Stimulated activated CD4-positive, alpha-beta T cell treated with anti-CD3 and anti-CD28 coated beads, Interleukin-2, amount 100 ng/mL, for 48 hours (primary cell): ENCODE results near the gene PLXNA4.

Experiments used
- DNase-seq, 2 donors: peaks; one replicate each; pipeline ENCODE4 v3.0.0-alpha.2; 2020

Gene PLXNA4

DNA sequence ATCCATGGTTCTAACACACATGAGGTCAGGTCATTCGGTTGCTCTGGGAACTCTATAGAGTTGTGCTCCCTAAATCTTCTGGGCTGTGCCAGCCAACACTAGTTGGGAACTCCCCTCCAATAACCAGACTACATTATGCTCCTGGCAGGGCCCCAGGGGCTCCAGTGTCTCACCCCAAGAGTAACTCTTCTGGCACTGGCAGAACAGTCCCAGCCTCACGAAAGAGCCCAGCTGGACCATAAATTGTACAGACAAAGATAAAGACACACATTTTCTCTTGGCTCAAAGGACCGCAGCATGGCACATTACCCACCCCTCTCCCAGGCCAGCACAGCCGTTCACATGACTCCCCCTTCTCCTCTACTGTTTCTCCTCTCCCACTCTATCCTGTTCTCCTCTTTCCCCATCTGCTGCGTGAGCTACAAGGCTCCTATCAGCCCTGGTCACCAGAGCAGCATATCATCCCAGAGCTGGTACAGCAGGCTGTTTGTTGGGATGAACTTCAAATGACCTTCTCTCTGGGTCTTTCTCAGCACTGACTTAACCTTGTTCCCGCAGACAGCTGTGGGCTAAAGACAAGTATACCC, 230.6 kb downstream of the PLXNA4 start:
- DNase-seq: no peak

DNA sequence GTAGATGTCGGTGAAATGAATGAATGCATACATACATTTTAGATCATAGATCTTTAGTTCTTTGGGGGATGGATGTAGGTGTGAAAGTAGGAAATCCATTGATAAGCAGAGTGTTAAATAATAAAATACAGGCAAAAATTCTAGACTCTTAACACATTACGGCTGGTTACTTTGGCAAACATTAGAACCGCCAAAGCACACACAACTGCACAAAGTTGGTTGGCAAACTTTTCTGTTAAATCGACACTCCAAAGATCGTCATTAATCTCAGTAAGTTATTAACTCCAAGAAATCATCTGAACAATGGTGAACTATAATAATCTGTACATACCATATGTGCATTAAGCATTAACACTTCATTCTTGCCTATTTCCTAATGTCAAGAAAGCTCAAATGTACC, 231.2 kb downstream of the PLXNA4 start:
- no peak for DNase-seq

DNA sequence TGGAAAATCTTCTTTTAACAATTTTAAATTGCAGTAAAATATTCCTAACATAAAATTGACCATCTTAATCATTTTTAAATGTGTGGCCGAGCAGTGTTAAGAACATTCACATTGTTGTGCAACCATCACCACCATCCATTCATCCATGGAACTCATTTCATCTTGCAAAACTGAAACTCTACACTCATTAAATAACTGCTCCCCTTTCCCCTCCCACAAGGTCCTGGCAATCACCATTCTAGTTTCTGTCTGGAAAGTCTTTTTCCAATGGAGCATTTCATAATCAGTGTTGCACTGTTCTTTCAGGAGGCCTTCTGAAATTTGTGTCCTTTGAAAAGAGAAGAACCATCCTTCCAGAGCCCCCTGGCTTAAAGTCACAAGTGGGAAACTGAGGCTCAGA, 233.1 kb downstream of the PLXNA4 start:
- no peak for DNase-seq

GRCh38 chr7:132337450-132338080, 238.7 kb downstream of the PLXNA4 start:
- no peak for DNase-seq

DNA sequence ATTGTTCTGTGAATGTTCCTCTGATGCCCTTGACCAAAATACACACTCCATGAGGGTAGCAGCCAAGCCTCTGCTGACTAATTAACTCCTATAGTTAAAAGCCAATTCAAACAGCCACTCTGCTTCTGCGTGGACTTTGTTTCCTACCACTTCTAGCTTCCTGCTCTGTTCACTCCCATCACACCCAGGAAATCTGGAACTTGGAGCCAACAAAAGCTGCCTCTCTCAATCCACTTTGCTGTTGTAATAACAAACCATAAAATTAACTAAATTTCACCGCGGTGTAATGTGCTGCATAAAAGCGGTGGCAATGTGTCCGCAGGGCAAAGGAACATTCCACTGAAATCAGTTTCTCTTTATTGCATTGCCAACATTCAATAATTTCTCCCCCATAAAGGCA, 239.5 kb downstream of the PLXNA4 start:
- DNase-seq: no peak

DNA sequence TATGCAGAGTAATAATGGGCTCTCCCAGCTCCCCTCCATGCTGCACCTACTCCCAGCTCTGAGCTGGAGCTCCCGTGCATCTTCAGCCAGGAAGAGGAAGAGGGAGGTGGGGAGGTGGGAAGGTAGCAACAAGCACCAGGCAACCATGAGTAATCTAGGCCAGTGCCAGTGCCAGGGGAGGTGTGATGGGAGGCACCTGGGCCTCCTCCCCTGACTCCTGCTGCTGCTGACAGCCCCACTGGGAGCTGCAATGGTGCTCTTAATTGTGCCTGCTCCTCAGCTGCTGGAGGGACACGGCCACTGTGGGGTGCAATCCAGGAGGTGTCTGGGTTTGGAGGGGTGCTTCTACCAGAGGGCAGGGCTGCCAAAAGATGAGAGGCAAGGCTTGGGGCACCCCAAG, 243.0 kb downstream of the PLXNA4 start:
- no peak for DNase-seq

DNA sequence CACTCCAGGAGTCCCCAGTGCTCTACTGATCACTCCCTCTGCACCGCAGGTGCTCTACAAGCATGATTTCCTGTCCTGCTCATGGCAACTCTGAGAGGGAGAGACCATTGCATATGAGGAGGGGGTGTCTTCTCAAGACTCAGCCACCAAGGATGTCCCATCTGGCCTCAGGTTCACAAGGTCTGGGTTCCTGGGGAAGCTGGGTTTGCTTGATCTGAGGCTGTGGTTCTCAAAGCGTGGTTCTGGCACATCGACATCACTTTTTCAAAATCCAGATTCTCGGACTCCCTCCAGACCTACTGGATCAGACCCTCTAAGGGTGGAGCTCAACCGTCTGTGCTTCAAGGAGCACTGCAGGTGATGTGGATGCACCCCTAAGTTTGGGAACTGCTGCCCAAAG, 247.5 kb downstream of the PLXNA4 start:
- no peak for DNase-seq

GRCh38 chr7:132328047-132328620, 248.1 kb downstream of the PLXNA4 start:
- DNase-seq: no peak

- no peak for DNase-seq
Measured at GRCh38 chr7:132326878-132327589, 249.2 kb downstream of the PLXNA4 start.

DNA sequence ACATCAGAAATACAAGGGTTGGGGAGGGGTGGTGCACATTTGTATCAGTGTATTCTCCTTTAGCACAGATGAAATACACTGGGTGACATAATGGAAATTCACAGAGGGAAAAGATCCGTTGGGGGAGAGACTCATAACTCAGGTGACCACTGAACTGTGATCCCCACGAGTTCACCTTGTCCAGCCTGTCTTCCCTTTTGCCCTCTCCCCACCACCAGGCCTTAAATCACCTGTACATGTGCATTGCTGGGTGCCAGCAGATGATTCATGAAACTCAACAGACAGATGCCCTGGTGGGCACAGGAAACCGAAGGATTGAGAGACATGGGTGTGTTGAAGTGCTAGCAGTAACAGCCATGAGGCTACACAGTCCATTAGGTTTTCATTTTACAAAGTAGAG, 253.3 kb downstream of the PLXNA4 start:
- no peak for DNase-seq

DNA sequence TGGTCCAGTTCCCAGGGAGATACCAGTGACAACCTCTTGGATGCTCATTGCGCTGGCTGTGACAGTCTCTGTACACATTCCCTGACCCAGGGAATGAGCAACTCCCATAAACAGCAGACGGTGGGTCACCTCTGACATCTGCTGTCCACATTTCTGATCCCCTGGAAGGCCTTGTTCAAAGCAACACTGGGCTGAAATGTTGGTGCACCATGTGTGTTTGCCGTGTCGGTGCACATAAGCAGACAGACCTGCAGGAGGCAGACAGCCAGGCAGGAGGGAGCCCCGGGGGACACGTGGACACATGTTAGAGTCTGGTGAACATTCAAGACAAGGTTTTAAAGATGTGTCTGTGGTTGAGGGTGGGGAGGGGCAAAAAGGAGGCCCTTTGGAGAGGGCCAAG, 254.9 kb downstream of the PLXNA4 start:
- no peak for DNase-seq

- DNase-seq: no peak
Measured at GRCh38 chr7:132319481-132319880, 256.8 kb downstream of the PLXNA4 start.

GRCh38 chr7:132318352-132319318, 257.6 kb downstream of the PLXNA4 start:
- peak; percentile 72 to 78 for DNase-seq

GRCh38 chr7:132317701-132318351, 258.4 kb downstream of the PLXNA4 start:
- no peak for DNase-seq

GRCh38 chr7:132312531-132313055, 263.7 kb downstream of the PLXNA4 start:
- DNase-seq: no peak

DNA sequence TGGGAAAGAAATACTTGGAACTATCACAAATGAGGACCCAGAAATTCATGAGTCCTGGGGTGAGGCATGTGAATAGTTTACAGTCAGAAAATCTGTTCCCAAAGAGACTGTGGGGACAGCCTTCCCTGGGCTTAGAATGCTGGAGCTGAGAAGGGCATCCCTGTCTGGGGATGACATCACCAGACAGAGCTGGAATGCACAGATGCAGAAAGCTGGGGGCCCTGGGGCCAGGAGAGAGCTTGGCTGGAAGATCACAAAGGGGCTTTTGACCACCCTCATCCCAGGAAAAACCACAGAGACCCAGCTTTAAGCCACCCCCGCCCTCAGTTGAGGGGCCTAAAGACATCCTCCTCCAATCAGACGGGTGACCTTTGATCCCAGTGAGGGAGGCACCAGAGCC, 264.5 kb downstream of the PLXNA4 start:
- no peak for DNase-seq

DNA sequence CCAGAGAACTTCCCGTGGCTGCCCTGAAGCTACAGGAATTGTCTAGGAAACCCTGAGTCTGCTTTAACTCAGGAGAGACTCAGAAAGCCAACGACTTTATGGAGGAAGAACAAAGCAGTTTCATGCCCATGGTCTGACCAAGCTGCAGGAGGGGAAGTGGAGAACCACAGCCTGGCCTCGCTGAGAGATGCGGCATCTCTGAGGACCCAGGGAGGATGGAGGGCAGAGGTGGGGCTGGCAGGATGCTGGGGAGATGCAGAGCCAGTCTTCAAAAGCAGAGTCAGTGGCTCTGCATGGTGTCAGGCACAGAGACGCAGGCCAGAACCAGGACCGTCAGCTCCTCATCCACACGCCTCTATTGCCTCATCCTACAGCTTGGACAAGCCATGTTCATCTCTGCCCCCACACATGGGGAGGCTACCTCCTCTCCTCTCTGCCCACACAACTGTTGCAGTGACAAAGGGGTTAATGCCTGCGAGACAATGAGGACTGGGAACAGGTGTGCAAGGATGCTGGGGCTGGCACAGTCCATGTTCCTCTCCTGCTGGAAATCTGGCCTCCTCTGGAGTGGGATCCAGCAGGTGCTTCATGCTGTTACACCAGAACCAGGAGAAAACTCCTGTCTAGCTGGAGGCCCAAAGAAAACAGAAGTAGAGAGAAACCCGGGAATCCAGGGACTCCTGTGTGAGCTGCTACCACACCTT, 267.0 kb downstream of the PLXNA4 start:
- no peak for DNase-seq

- no peak for DNase-seq
Measured at GRCh38 chr7:132307465-132307864, 268.8 kb downstream of the PLXNA4 start.

DNA sequence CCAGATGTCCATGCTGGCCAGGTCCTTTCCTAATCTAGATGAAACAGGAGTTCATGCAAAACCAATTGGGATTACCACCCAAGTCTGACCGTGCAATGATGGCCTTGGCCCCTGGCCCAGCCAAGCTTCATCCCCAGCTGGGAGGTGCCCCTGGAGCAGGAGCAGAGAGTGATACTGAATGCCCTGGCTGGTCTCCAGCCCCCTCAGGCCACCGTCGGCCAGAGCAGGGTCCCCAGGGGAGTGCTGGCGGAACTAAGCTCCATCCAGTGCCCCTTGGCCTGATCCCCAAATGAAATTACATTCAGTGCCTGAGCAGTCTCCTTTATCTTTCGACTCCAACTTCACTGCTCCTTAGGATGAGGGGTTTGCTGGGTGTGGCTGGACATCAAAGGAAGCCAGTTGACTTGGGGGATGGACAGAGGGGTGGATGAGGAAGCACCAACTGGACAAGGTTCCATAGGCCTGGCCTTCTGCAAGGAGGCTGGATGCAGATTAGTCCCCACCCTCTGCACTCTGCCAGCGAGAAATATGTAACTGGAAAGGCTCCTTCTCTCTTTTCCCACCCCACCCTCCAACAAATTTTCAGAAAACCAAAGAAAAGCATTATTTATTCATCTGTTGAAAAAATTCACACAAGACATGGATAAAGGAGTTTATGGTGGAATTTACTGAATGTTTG, 275.5 kb downstream of the PLXNA4 start:
- no peak for DNase-seq

DNA sequence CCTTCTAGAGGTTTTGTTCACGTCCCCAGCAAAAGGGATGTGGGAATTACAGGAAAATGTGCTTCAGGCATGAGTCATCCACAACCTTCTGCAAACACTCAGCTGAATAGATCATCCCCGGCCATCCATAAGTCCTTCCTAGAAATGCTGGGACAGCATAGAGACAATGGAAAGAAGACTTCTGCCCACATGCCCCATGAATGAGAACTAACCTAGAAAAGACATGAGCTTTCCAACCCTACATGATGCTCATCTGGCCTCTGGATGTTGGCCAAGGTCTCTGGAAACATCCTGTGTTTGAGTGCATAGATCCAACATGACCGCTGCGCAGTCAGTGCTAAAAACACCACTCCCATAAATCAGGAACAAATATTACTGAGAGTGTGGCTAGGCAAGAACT, 277.5 kb downstream of the PLXNA4 start:
- no peak for DNase-seq

DNA sequence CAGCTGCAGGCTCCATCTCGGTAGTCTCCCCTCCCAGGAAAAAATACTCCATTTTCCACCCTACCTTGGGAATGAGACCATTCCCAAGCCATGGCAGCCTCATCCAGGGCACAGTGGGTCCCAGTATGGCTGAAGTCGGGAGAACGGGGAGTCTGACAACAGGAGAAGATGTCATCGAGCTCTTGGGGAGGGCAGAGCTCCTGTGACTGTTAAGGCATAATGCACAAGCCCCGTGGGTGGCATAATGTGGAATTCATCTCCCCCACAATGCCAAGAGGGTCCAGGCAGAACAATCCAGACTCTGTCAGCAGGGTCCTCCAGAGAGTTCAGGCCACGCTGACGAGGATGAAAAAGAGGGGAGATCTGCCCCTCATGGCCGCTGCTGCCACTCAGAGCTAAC, 279.4 kb downstream of the PLXNA4 start:
- no peak for DNase-seq
